Measurements from ENCODE around the gene TMEM255B.

The TMEM255B gene

DNA sequence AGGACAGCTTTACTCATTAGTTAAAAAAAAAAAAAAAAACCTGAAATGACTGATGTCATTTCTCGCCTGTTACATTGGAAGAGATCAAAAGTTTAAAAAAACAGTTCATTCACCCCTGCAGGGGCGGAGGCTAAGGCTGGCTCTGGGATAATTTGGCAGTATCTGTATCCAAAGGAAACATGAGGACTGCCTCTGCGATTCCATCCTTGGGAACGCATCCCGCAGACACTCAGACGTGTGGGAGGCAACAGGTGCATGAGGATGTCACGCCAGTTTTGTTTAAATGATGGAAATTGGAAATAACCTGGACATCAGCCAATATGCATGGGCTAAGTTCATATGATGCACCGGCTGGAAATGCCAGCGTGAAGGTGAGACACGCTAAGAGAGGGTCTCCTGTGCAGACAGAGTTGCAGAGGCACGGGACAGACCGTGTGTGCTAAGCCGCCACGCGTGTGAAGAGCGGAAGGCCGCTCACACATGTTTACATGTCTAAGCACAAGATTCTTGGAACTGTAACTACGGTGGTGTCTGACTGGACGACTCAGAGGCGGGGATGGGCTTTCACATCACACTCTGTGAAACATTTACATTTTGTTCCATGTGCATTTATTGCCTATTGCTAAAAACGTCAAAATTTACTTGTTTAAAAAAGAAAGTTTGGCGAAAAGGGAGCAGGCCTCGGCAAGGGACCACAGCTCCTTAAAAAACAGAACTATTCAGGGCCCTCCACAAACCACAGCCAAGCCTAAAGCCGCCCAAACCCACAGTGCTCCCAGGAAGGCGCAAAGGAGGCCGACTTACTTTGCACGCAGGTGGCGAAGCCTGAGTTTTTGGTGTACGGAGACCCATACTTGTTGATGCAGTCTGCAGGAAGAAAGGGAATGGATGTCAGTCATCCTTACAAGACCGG lies 87.0 kb downstream of the TMEM255B start:
- Histone ChIP-seq H3K79me2 (ENCODE audit: insufficient read depth, low read depth) (no peaks in the 10 kb centered on the region), H3K4me3 (IDR thresholded peaks at IDR 0.05; ENCODE audit: insufficient read depth, low read depth, low read length) (no peak overlapping the region), H2AFZ (ENCODE audit: low read depth) (no peak overlapping the region), H3K36me3 (ENCODE audit: insufficient read depth) (no peaks in the 10 kb centered on the region), H3K27me3 (ENCODE audit: insufficient read depth, low read depth) (no peaks in the 10 kb centered on the region), H3K9ac (no peak overlapping the region), H3K4me1 (ENCODE audit: low read depth, poor library complexity, severe bottlenecking) (no peaks in the 10 kb centered on the region), H3K27ac (no peak overlapping the region), H4K20me1 (ENCODE audit: insufficient read depth) (no peaks in the 10 kb centered on the region), H3K4me2 (no peak overlapping the region)
- TF ChIP-seq, protein P1, sequence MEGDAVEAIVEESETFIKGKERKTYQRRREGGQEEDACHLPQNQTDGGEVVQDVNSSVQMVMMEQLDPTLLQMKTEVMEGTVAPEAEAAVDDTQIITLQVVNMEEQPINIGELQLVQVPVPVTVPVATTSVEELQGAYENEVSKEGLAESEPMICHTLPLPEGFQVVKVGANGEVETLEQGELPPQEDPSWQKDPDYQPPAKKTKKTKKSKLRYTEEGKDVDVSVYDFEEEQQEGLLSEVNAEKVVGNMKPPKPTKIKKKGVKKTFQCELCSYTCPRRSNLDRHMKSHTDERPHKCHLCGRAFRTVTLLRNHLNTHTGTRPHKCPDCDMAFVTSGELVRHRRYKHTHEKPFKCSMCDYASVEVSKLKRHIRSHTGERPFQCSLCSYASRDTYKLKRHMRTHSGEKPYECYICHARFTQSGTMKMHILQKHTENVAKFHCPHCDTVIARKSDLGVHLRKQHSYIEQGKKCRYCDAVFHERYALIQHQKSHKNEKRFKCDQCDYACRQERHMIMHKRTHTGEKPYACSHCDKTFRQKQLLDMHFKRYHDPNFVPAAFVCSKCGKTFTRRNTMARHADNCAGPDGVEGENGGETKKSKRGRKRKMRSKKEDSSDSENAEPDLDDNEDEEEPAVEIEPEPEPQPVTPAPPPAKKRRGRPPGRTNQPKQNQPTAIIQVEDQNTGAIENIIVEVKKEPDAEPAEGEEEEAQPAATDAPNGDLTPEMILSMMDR (conservative IDR thresholded peaks at IDR 0.05; ENCODE audit: low read depth, low read length): no peak

DNA sequence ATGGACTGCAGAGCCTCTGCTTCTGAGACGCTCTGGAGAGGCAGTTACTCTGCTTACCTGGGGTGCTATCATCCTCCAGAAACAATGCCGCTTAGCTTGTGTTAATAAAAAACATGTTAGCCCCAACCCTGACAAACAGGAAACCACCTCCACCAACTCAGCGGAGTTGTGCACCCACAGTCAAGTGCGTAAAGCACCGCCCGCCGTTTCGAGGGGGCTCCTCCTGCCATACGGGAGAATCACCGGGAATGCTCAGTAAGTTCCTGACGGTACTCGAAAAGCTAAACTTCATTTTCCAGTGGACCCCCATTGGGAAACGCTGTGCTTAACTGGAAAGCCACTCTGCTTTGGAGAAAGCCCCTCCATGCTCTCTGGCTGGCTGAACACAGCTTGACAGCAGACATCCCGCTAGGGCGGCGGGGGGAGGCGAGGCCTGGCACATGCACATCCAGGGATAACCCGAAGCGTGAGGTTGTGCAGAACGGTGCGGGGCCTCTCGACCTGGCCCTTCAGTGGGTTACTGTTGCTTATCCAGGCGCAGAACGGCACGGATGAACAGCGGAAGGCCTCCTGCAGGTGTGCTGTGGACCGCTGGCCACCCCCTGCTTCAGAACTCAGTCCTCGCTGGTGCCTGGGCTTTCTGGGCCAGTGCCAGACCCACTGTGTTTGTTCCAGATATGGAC lies 87.8 kb downstream of the TMEM255B start:
- TF ChIP-seq, protein P1 (conservative IDR thresholded peaks at IDR 0.05; ENCODE audit: low read depth, low read length): no peak
- no peak overlapping the region for H3K4me3 ChIP-seq (IDR thresholded peaks at IDR 0.05; ENCODE audit: insufficient read depth, low read depth, low read length)
- no peaks in the 10 kb centered on the region for H3K4me1 ChIP-seq (ENCODE audit: low read depth, poor library complexity, severe bottlenecking)
- H3K4me2 ChIP-seq: no peak overlapping the region
- H2AFZ ChIP-seq (ENCODE audit: low read depth): no peak overlapping the region
- no peaks in the 10 kb centered on the region for H3K27me3 ChIP-seq (ENCODE audit: insufficient read depth, low read depth)
- H4K20me1 ChIP-seq (ENCODE audit: insufficient read depth): no peaks in the 10 kb centered on the region
- no peaks in the 10 kb centered on the region for H3K79me2 ChIP-seq (ENCODE audit: insufficient read depth, low read depth)
- H3K27ac ChIP-seq: no peak overlapping the region
- H3K36me3 ChIP-seq (ENCODE audit: insufficient read depth): no peaks in the 10 kb centered on the region
- H3K9ac ChIP-seq: no peak overlapping the region

GRCh38 chr13:113848020-113848419 lies 89.0 kb downstream of the TMEM255B start:
- Histone ChIP-seq H3K9ac (no peak overlapping the region), H3K27me3 (ENCODE audit: insufficient read depth, low read depth) (no peaks in the 10 kb centered on the region), H3K27ac (no peak overlapping the region), H3K4me2 (no peak overlapping the region), H4K20me1 (ENCODE audit: insufficient read depth) (no peaks in the 10 kb centered on the region), H2AFZ (ENCODE audit: low read depth) (no peak overlapping the region), H3K36me3 (ENCODE audit: insufficient read depth) (no peaks in the 10 kb centered on the region), H3K4me1 (ENCODE audit: low read depth, poor library complexity, severe bottlenecking) (no peaks in the 10 kb centered on the region), H3K79me2 (ENCODE audit: insufficient read depth, low read depth) (no peaks in the 10 kb centered on the region), H3K4me3 (IDR thresholded peaks at IDR 0.05; ENCODE audit: insufficient read depth, low read depth, low read length) (no peak overlapping the region)
- TF ChIP-seq, protein P1 (conservative IDR thresholded peaks at IDR 0.05; ENCODE audit: low read depth, low read length): no peak

DNA sequence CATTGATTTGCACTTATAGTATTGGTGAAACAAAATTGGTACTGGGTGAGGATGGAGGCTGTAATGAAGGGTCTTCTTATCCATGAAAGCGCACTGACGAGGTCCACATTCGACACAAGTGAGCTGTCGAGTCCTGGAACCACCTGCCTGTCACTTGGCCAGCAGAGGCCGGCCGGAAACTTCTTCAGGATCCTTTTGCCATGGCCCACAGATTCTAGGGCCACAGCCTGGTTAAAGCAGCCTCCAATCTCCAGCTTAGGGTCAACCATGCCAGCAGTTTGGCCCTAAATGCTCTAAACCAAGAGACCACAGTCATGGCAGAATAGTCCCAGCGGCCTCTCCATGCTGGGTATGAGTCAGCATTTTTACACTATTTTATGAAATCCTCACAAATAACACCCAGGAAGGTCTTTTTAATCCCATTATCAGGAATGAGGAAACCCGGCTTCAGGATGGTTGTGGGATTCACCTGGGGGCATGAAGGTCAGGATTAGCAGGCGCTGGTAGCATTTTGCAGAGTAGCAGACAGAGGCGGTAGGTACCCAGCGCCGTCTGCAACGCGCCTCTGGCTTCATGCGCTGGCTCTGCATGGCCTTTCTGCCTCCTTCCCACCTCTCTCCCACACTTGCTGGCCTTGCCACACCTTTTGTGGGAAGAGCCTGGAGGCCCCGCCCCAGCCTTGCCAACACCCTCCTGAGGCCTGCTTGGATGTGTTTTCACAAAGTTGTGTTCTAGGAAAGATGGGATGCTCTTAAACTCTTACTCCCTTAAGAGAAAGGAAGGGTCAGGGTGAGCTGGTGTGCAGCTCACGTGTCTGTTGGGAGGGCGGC lies 89.6 kb downstream of the TMEM255B start:
- Histone ChIP-seq H3K27me3 (ENCODE audit: insufficient read depth, low read depth) (no peaks in the 10 kb centered on the region), H3K79me2 (ENCODE audit: insufficient read depth, low read depth) (no peaks in the 10 kb centered on the region), H2AFZ (ENCODE audit: low read depth) (no peak overlapping the region), H3K4me1 (ENCODE audit: low read depth, poor library complexity, severe bottlenecking) (no peaks in the 10 kb centered on the region), H3K36me3 (ENCODE audit: insufficient read depth) (no peaks in the 10 kb centered on the region), H4K20me1 (ENCODE audit: insufficient read depth) (no peaks in the 10 kb centered on the region), H3K4me3 (IDR thresholded peaks at IDR 0.05; ENCODE audit: insufficient read depth, low read depth, low read length) (no peak overlapping the region), H3K27ac (no peak overlapping the region), H3K4me2 (no peak overlapping the region), H3K9ac (no peak overlapping the region)
- TF ChIP-seq, protein P1 (conservative IDR thresholded peaks at IDR 0.05; ENCODE audit: low read depth, low read length): no peak

All from KMS-11 (cell line).